HPDE6-E6E7 (cell line): ENCODE results near the gene RS1.

Experiments
- DNase-seq: peaks from one replicate; pipeline ENCODE4 v3.0.0; 2011; ENCODE audit warnings: missing footprints; ENCODE audit errors: extremely low spot score

The RS1 gene

GRCh38 chrX:18668071-18668835 is 3.7 kb downstream of the RS1 start:
- DNase-seq, result no peak

DNA sequence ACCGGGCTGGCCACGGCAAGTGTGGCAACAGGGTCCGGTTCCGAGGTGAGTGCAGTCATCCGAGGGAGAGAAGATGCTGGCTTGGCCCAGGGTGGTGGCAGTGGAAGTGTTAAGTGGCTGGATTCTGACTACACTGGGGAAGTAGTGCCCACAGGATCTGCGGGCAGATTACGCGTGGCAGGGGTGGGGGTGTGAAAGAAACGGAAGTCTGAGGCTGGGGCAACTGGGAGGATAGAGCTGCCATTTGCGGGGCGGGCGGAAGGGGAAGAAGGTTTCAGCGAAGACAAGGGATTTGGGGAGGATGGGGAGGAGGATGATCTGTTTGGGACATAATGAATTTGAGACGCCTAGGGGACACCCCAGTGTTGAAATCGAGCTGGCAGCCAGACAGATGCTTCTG is 5.3 kb downstream of the RS1 start:
- DNase-seq, result no peak

DNA sequence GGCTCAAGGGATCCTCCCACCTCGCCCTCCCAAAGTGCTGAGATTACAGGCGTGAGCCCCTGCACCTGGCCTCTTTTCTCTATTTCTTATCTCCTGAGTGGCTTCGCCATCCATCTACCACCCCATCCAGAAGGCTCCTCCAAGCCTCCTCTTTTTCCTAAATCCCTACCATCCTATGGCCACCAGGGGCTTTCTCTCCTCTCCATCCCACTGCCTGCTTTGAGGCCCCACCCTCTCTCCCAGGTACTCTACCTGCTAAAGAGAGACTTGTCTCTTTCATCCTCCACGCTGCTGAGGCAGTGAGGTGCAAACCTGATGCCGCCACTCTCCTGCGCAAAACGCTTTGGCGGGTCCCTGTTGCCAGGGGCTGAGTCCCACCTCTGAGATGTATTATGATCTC is 7.0 kb downstream of the RS1 start:
- DNase-seq, result no peak

DNA sequence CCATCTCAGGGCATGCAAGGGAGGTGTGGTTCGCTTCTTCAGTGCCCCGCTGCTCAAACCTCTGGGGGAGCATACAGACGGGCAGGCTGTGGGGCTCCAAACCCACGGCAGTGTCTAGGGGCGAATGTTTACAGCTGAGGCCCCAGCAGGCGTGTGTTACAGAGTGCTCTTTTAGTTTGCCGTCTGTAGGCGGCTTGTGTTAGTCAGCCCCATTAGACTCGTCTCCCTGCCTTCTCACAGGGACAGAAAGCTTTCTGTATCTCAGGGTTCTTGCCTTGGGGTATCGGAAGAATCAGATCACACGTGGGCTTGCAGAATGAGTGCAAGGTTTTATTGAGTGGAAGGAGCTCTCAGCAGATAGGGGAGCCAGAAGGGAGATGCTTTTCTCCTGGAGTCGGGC is 10.6 kb downstream of the RS1 start:
- DNase-seq, result no peak

GRCh38 chrX:18654875-18655836 is 16.8 kb downstream of the RS1 start:
- DNase-seq, result no peak

DNA sequence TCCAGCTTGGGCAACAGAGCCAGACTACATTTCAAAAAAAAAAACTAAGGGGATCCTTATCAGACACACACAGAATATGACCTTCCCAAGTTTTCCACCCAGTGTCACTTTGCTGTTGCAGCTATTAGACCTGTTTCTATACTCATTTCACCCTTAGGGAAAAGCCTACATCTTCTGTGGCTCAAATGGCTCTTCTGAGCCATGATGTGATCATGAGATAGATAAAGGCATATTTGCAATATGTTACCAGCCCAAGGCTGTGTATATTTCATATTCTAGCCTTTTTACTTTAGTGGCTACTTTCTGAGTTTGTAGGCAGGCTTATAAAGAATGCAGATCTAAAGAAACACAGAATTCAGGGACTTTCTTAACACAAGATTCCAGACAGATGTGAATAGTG is 19.3 kb downstream of the RS1 start:
- DNase-seq, result no peak

DNA sequence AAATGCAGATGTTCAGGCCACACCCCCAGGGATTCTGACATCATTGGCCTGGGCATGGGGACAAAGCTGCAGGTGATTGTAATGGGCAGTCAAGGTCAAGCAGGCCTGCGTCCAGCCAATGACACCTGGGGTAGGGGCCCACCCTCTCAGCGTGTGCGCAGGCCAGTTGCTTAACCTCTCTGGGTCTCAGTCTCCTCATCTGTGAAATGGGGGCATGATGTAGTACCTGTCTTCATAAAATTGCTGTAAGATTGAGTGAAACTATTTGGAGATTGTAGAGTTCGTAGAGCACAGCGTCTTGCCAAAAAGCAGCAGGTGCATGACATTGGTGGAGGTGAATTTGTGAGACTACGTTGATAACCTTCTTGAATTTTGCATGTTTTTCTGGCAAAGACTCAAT is 21.2 kb downstream of the RS1 start:
- no peak for DNase-seq

DNA sequence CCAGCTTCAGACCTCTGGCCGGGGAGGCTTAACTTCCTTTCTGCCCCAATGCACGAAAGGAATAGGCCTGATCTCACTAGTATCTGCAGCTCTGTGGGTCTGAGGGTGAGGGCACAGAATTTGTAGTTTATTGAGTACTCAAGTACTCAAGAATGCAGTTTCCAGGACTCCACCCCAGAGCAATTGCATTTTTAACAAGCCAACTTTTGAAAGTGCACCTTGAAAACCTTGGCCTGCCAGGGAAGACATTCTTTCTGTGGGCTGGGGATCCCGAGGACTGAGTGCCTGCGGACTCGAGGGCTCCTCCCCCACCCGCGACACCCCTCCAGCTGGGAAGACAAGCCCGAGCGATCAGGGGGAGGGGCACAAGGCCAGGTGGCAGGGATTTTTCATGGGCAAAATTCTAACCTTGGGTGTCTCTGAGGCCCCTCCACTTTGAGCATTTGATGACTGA is 22.4 kb downstream of the RS1 start:
- no peak for DNase-seq

GRCh38 chrX:18647621-18648020 is 24.3 kb downstream of the RS1 start:
- no peak for DNase-seq

DNA sequence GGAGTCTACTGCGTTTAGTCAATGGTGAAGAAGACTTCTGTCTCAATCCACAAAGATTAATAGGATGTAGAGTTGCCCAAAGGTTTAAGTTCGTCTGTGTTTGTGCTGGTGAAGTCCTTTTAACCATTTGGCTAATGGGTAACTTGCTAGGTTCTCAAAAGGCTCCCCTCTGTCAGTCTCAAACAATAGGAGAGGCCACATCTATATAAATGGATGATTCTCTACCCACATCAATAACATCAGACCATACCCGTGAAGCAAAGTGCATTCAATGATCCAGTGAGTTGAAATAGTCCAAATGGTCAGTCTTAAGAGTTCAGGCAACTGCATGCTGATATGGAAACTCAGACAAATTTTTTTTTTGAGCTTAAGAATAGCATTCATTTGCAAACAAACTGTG is 28.1 kb downstream of the RS1 start:
- DNase-seq, result no peak

DNA sequence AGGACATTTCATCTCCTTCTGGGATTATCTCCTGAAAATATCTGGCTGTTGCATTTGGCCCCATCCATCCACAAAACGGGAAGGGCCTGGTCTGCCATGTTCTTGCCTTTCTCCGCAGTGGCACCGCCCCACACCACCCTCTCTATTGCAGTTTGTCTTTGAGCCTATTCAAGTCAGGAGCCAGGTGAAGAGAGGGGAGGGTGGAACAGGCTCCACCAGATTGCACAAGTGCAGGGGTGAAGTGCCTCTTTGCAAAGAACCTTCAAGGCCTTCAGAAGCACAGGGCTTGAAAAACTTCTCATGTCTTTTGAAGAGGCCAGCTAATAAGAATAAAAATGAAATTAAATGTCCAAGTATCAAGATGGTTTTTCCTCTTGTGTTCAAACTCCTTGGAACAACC is 28.7 kb downstream of the RS1 start:
- DNase-seq, result no peak

DNA sequence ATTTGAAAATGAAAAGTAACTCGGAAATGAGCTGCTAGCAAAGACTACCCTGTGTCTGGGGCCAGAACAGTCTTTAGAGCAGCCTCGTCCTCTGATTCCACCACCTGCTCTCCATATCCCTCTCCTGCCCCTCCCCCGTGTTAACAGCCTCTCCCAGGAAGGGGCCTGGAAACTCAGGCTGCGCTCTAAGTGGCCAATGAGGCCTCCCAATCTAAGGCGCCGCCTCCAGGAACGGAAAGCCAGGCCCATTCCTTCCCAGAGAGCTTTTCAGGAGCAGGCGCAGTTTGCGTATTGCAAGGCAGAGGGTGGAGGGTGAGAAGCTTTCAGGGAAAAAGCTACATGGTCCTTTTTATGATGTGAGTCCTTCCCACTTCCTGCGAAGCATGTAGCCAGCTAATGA is 31.2 kb downstream of the RS1 start:
- no peak for DNase-seq

- no peak for DNase-seq
Observed at GRCh38 chrX:18639280-18639679, 32.6 kb downstream of the RS1 start.

GRCh38 chrX:18638398-18638797 is 33.5 kb downstream of the RS1 start:
- no peak for DNase-seq

GRCh38 chrX:18630934-18631333 is 41.0 kb downstream of the RS1 start:
- no peak for DNase-seq

- DNase-seq, result no peak
Observed at GRCh38 chrX:18624599-18624998, 47.3 kb downstream of the RS1 start.

- DNase-seq, result no peak
Observed at GRCh38 chrX:18620349-18620748, 51.6 kb downstream of the RS1 start.

DNA sequence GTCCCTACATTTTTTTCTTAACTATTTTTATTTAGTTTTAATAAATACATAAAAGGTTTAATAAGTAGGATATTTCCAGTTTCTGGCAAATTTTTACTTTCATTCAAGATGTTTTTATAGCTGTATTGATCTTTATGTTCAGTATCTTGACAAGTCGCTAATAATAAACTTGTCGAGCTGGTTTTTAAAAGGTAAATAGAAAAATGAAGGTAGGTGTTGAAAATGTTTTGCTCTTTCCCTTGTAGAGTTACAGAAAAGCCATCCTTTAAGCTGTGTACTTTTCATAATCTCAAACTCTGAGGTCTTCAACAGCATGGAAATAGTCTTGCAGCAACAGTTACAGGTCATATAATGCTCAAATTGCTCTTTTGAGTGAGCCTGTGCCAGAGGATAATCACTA is 52.6 kb downstream of the RS1 start:
- no peak for DNase-seq

GRCh38 chrX:18617407-18617750 is 54.5 kb downstream of the RS1 start:
- peak; percentile 55 for DNase-seq

- DNase-seq, result no peak
Observed at GRCh38 chrX:18616688-18617406, 55.1 kb downstream of the RS1 start.

GRCh38 chrX:18613930-18614639 is 57.8 kb downstream of the RS1 start:
- DNase-seq, result no peak

DNA sequence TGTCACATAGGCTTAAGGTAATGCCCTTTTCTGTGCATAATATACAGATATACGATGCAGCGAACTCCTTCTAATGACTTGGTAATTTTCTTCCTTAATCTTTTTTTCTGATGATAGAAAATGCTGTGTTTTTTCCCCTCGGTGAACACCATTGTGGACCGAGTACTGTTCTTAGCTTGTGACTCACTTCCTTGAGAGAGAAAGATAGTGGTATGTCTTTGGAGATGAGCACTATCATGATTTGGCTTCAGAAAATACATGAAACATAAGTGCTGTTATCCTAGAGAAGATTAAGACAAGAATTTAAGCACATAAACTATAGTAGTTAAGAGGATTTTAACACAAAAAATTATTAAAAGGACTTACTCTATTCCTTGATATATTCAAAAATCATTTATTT is 63.9 kb downstream of the RS1 start:
- no peak for DNase-seq
